Measurements from ENCODE around the gene CUBN. TPM values are rescaled to one million over a fixed set of nuclear protein-coding genes. Genes with fewer than 3 reads are reported as not detected.

CUBN gene
- total RNA-seq, 2 donors from 2014 or later = 1.3 to 9.7 TPM

- intact Hi-C loops (cut with DNase I) = no loop called here
- no peaks in the 10 kb centered on the region for H3K9me3 ChIP-seq
- no peak overlapping the region for H3K4me3 ChIP-seq
- TF ChIP-seq POLR2A (IDR thresholded peaks at IDR 0.05) = no peak
- TF ChIP-seq CTCF (IDR thresholded peaks at IDR 0.05) = no peak
- TF ChIP-seq POLR2AphosphoS5 (IDR thresholded peaks at IDR 0.05) = no peak
- WGBS = 65% methylated on average over 5 of the region's 5 CpGs
- DNase-seq (ENCODE audit: low spot score) = no peak
- H3K27me3 ChIP-seq (replicated peaks; ENCODE audit: insufficient read depth) = no peaks in the 10 kb centered on the region
- no peaks in the 10 kb centered on the region for H3K4me1 ChIP-seq (replicated peaks)
- no peak overlapping the region for H3K27ac ChIP-seq
- no peaks in the 10 kb centered on the region for H3K36me3 ChIP-seq
Measured at GRCh38 chr10:17092986-17093803, 36.4 kb downstream of the CUBN start.

DNA sequence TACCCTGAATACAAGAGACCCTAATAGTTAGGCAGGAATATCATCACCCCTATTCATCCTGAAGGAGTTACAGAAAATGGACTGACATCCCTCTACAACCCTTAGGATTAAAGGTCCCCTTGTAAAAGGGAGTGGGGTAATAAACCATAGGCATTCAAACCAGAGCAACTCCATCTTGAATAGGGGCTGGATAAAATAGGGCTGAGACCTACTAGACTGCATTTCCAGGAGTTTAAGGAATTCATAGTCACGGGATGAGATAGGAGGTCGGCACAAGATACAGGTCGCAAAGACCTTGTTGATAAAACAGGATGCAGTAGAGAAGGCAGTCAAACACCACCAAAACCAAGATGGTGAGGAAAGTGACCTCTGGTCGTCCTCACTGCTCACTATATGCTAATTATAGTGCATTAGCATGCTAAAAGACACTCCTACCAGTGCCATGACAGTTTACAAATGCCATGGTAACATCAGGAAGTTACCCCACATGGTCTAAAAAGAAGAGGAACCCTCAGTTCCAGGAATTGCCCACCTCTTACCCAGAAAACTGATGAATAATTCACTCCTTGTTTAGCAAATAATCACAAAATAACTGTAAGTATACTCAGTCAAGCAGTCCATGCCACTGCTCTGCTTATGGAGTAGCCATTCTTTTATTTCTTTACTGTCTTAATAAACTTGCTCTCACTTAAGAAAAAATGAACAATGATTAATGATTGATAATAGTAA is 37.2 kb downstream of the CUBN start:
- Histone ChIP-seq H3K27ac (no peak overlapping the region), H3K4me3 (no peak overlapping the region), H3K36me3 (no peaks in the 10 kb centered on the region), H3K4me1 (replicated peaks) (no peaks in the 10 kb centered on the region), H3K9me3 (no peaks in the 10 kb centered on the region), H3K27me3 (replicated peaks; ENCODE audit: insufficient read depth) (no peaks in the 10 kb centered on the region)
- 91% methylated on average over 4 of the region's 4 CpGs for WGBS
- DNase-seq (ENCODE audit: low spot score) = no peak
- intact Hi-C loops (cut with DNase I) = no loop called here
- TF ChIP-seq POLR2AphosphoS5 (IDR thresholded peaks at IDR 0.05) (no peak), POLR2A (IDR thresholded peaks at IDR 0.05) (no peak), CTCF (IDR thresholded peaks at IDR 0.05) (no peak)

DNA sequence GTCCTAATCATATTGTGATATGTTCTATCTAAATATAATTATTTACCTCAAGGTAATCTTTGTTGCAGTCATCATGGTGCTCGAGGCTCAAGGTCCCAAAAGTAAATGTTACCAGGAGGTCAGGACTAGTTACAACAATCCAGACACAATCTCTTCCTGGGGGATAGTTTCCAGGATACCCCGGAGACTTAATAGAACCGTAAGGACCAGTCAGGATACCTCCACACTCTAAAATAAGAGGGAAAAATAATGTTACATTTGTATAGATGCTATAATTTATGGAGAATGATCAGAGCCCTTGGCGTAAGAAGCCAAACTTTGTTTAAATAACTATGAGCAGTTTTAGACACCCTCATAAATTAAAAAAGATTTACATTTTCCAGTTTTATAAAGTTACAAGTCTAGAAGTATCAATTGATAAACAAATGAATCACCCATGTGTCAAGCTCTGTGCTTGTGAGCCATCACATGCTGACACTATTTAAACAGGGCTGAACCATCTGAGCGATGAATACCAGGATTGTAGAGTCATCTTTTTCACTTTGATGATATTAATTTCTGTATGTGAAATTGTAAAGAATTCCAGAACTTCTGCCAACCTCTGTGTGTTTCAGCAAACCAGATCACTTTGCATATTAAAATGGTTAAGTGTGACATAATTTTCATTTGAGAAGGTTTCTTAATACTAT is 41.3 kb downstream of the CUBN start:
- Histone ChIP-seq H3K9me3 (no peaks in the 10 kb centered on the region), H3K27me3 (replicated peaks; ENCODE audit: insufficient read depth) (no peaks in the 10 kb centered on the region), H3K36me3 (no peaks in the 10 kb centered on the region), H3K27ac (no peak overlapping the region), H3K4me3 (no peak overlapping the region), H3K4me1 (replicated peaks) (no peaks in the 10 kb centered on the region)
- WGBS = 76% methylated on average over 5 of the region's 5 CpGs
- intact Hi-C loops (cut with DNase I) = no loop called here
- TF ChIP-seq CTCF (IDR thresholded peaks at IDR 0.05) = no peak
- no peak for TF ChIP-seq POLR2AphosphoS5 (IDR thresholded peaks at IDR 0.05)
- no peak for TF ChIP-seq POLR2A (IDR thresholded peaks at IDR 0.05)
- no peak for DNase-seq (ENCODE audit: low spot score)

GRCh38 chr10:17086865-17087367 is 42.7 kb downstream of the CUBN start:
- no peak overlapping the region for H3K4me3 ChIP-seq
- no peaks in the 10 kb centered on the region for H3K4me1 ChIP-seq (replicated peaks)

More at GRCh38 chr10:17086865-17087367, 42.7 kb downstream of the CUBN start:
- no peaks in the 10 kb centered on the region for H3K9me3 ChIP-seq
- intact Hi-C loops (cut with DNase I) = no loop called here
- no peak for TF ChIP-seq POLR2A (IDR thresholded peaks at IDR 0.05)
- no peak for TF ChIP-seq POLR2AphosphoS5 (IDR thresholded peaks at IDR 0.05)
- no peak for TF ChIP-seq CTCF (IDR thresholded peaks at IDR 0.05)
- no peaks in the 10 kb centered on the region for H3K36me3 ChIP-seq
- WGBS = 96% methylated on average over 3 of the region's 3 CpGs
- H3K27me3 ChIP-seq (replicated peaks; ENCODE audit: insufficient read depth) = no peaks in the 10 kb centered on the region
- DNase-seq (ENCODE audit: low spot score) = no peak
- H3K27ac ChIP-seq = no peak overlapping the region

All from prostate gland (tissue), 2 donors.